ENCODE data around the gene ALPP. TPM values are rescaled to one million over a fixed set of nuclear protein-coding genes. Genes with fewer than 3 reads are reported as not detected.
"Not testable (repeated sequence)": the region's sequence is repeated elsewhere in the genome, so short reads cannot be mapped to it uniquely, and the experiment has no call there.

The ALPP gene
- total RNA-seq, 3 donors from 2014 or later (not counting 1 experiment from before 2014, with no cell fraction given): 0.30 TPM; not detected in 2

DNA sequence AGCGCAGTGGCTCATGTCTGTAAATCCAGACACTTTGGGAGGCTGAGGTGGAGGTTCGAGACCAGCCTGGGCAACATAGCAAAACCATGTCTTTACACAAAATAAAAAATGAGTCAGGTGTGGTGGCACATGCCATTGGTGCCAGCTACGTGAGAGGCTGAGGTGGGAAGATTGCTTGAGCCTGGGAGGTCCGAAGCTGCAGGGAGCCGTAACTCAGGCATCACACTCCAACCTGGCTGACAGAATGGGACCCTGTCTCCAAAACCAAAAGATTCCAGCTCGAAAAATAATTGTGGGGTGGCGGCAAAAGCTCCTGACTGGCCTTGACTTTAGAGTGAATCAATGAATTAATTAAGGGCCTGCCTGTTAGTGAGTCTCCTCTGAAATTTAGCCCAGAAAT, 1.2 kb upstream of the ALPP start:
- WGBS (ENCODE audit: insufficient coverage): 88% methylated on average over 7 of the region's 7 CpGs
- no peaks in the 10 kb centered on the region for H3K9me3 ChIP-seq (ENCODE audit: control insufficient read depth, insufficient read depth, low read length)
- TF ChIP-seq, protein P1, sequence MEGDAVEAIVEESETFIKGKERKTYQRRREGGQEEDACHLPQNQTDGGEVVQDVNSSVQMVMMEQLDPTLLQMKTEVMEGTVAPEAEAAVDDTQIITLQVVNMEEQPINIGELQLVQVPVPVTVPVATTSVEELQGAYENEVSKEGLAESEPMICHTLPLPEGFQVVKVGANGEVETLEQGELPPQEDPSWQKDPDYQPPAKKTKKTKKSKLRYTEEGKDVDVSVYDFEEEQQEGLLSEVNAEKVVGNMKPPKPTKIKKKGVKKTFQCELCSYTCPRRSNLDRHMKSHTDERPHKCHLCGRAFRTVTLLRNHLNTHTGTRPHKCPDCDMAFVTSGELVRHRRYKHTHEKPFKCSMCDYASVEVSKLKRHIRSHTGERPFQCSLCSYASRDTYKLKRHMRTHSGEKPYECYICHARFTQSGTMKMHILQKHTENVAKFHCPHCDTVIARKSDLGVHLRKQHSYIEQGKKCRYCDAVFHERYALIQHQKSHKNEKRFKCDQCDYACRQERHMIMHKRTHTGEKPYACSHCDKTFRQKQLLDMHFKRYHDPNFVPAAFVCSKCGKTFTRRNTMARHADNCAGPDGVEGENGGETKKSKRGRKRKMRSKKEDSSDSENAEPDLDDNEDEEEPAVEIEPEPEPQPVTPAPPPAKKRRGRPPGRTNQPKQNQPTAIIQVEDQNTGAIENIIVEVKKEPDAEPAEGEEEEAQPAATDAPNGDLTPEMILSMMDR (IDR thresholded peaks at IDR 0.05): no peak
- H3K27ac ChIP-seq (ENCODE audit: low read length): no peak overlapping the region
- peaks cover 0 to 3% of the 10 kb centered on the region in 2 donors for H3K27me3 Mint-ChIP-seq (ENCODE audit: low read depth in 2 of 2)
- no peaks in the 10 kb centered on the region for H3K36me3 Mint-ChIP-seq
- H3K27me3 ChIP-seq (ENCODE audit: control insufficient read depth, insufficient read depth, low read length): no peaks in the 10 kb centered on the region
- no peaks in the 10 kb centered on the region for H3K9me3 Mint-ChIP-seq
- H3K4me3 ChIP-seq (ENCODE audit: low read length): no peak overlapping the region
- H3K36me3 ChIP-seq (ENCODE audit: control insufficient read depth, insufficient read depth, low read length): no peaks in the 10 kb centered on the region
- no peak overlapping the region for H3K27ac Mint-ChIP-seq
- no peak overlapping the region for H3K4me3 Mint-ChIP-seq
- no peaks in the 10 kb centered on the region for H3K4me1 Mint-ChIP-seq
- no peak for DNase-seq
- intact Hi-C loops (cut with micrococcal nuclease): no loop called here
- H3K4me1 ChIP-seq (ENCODE audit: control insufficient read depth, insufficient read depth, low read length): no peaks in the 10 kb centered on the region
- ATAC-seq: no peak

DNA sequence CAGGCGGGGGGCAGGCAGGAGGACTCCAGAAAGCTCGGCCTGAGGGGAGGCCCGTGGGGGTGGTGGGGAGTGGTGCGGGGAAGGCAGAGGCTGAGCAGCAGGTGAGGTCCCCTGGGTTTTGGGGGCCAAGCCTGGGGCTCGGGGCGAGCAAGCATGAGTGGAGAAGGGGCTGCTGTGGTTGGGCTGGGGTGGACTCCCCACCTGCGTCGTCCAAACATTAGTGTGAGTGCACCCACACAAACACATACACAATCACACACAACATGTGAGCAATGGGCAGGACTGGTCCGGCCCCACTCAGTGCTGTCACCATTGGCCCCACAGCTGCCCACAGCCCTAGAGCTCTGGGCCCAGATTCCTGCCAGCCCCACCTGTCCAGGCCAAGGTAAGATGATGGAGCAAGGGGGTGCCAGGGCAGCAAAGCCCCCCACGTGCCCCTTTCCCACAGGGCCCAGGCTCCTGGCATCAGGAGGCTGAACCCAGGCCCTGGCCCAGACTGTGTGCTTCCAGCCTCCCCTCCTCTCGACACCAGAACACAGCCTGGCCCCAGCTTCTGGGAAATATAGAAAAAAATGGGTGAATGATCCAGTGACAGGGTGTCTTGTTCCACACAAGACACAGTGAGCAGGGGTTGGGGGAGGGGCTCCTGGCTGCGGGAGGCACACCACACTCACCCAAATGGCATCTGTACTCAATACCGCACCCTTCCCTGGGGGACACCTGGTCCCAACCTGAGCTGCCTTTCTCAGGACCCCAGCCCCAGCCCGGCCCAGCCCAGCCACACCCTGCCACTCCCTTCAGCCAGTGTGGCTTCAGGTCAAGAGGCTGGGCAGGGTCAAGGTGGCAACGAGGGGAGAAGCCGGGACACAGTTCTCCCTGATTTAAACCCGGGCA, 463 bp upstream of the ALPP start:
- 80% methylated on average over 16 of the region's 17 CpGs for WGBS (ENCODE audit: insufficient coverage)
- no peak for DNase-seq
- no peaks in the 10 kb centered on the region for H3K9me3 ChIP-seq (ENCODE audit: control insufficient read depth, insufficient read depth, low read length)
- H3K36me3 ChIP-seq (ENCODE audit: control insufficient read depth, insufficient read depth, low read length): no peaks in the 10 kb centered on the region
- no peak overlapping the region for H3K4me3 ChIP-seq (ENCODE audit: low read length)
- H3K27ac Mint-ChIP-seq: no peak overlapping the region
- no peak overlapping the region for H3K4me3 Mint-ChIP-seq
- no peaks in the 10 kb centered on the region for H3K9me3 Mint-ChIP-seq
- no peaks in the 10 kb centered on the region for H3K4me1 Mint-ChIP-seq
- no peaks in the 10 kb centered on the region for H3K27me3 ChIP-seq (ENCODE audit: control insufficient read depth, insufficient read depth, low read length)
- H3K27ac ChIP-seq (ENCODE audit: low read length): no peak overlapping the region
- H3K36me3 Mint-ChIP-seq: no peaks in the 10 kb centered on the region
- ATAC-seq: peak in 1 of 3 donors; percentile 19
- H3K4me1 ChIP-seq (ENCODE audit: control insufficient read depth, insufficient read depth, low read length): no peaks in the 10 kb centered on the region
- H3K27me3 Mint-ChIP-seq (ENCODE audit: low read depth in 2 of 2): peaks cover 0 to 5% of the 10 kb centered on the region in 2 donors
- TF ChIP-seq, protein P1 (IDR thresholded peaks at IDR 0.05): no peak
- intact Hi-C loops (cut with micrococcal nuclease): no loop called here

DNA sequence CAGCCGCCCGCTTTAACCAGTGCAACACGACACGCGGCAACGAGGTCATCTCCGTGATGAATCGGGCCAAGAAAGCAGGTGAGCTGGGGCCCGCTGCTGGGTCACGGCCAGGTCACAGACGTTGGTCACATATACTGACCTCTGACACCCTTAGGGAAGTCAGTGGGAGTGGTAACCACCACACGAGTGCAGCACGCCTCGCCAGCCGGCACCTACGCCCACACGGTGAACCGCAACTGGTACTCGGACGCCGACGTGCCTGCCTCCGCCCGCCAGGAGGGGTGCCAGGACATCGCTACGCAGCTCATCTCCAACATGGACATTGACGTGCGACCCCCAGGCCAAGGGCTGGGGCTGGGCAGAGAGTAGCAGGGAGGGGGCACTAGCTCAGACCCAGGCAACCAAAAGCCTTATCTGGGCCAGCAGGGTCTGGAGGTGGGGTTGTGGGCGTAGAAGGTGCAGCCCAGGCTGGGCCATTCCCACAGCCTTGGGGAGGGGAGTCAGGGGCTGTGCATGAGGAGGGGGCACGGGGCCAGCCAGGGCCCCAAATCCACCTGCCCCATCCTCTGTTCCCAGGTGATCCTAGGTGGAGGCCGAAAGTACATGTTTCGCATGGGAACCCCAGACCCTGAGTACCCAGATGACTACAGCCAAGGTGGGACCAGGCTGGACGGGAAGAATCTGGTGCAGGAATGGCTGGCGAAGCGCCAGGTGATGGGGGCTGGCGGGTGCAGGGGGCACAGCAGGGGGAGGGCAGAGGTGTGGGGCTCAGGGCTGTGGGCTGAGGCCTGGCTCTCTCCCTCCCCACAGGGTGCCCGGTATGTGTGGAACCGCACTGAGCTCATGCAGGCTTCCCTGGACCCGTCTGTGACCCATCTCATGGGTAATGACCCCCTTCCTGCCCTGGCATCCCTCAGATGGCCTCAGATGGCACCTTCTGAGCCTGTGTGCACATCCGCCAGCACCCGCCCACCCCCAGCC, 1.3 kb downstream of the ALPP start:
- 90% methylated on average over 34 of the region's 41 CpGs for WGBS (ENCODE audit: insufficient coverage)
- H3K36me3 Mint-ChIP-seq; intact Hi-C loops (cut with micrococcal nuclease): not testable (repeated sequence)

DNA sequence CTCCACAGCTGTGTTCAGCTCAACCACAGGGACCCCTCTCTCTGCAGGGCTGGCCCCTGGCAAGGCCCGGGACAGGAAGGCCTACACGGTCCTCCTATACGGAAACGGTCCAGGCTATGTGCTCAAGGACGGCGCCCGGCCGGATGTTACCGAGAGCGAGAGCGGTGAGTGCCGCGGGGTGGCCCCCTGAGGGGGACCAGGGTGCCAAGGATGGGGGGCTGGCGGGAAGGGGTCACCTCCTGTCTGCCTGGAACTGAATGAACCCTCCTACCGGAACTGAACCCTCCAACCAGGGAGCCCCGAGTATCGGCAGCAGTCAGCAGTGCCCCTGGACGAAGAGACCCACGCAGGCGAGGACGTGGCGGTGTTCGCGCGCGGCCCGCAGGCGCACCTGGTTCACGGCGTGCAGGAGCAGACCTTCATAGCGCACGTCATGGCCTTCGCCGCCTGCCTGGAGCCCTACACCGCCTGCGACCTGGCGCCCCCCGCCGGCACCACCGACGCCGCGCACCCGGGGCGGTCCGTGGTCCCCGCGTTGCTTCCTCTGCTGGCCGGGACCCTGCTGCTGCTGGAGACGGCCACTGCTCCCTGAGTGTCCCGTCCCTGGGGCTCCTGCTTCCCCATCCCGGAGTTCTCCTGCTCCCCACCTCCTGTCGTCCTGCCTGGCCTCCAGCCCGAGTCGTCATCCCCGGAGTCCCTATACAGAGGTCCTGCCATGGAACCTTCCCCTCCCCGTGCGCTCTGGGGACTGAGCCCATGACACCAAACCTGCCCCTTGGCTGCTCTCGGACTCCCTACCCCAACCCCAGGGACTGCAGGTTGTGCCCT, 2.9 kb downstream of the ALPP start:
- 30% methylated on average over 54 of the region's 59 CpGs for WGBS (ENCODE audit: insufficient coverage)
- not testable (repeated sequence) for H3K27me3 ChIP-seq (ENCODE audit: control insufficient read depth, insufficient read depth, low read length)
- peak overlapping the region; percentile 40 for H3K4me3 Mint-ChIP-seq

More for the DNA sequence above, 1.3 kb downstream of the ALPP start:
- not testable (repeated sequence) for H3K27me3 ChIP-seq (ENCODE audit: control insufficient read depth, insufficient read depth, low read length); H3K27me3 Mint-ChIP-seq (ENCODE audit: low read depth in 2 of 2); H3K4me3 Mint-ChIP-seq; H3K9me3 Mint-ChIP-seq; H3K4me1 ChIP-seq (ENCODE audit: control insufficient read depth, insufficient read depth, low read length); H3K4me1 Mint-ChIP-seq; H3K27ac Mint-ChIP-seq; H3K4me3 ChIP-seq (ENCODE audit: low read length); DNase-seq; H3K27ac ChIP-seq (ENCODE audit: low read length); ATAC-seq; H3K9me3 ChIP-seq (ENCODE audit: control insufficient read depth, insufficient read depth, low read length); H3K36me3 ChIP-seq (ENCODE audit: control insufficient read depth, insufficient read depth, low read length)

More for the DNA sequence above, 2.9 kb downstream of the ALPP start:
- H3K36me3 Mint-ChIP-seq; H3K27ac ChIP-seq (ENCODE audit: low read length); H3K27ac Mint-ChIP-seq; H3K4me1 Mint-ChIP-seq; DNase-seq; H3K4me3 ChIP-seq (ENCODE audit: low read length); H3K36me3 ChIP-seq (ENCODE audit: control insufficient read depth, insufficient read depth, low read length); H3K9me3 Mint-ChIP-seq; H3K4me1 ChIP-seq (ENCODE audit: control insufficient read depth, insufficient read depth, low read length); H3K9me3 ChIP-seq (ENCODE audit: control insufficient read depth, insufficient read depth, low read length); intact Hi-C loops (cut with micrococcal nuclease): not testable (repeated sequence)
- H3K27me3 Mint-ChIP-seq (ENCODE audit: low read depth in 2 of 2): peaks cover 12 to 21% of the 10 kb centered on the region in 2 donors
- peak; percentile 44 to 72 (median 51) for ATAC-seq

Data from natural killer cell (primary cell).